Nephron progenitor cell (in vitro differentiated cells): ENCODE results near the gene TOMM40L.
A peak's percentile ranks its signal among the peaks of the same experiment; 100 is the strongest.

Source experiments
- DNase-seq: peaks from one replicate; pipeline ENCODE4 v3.0.0; 2021
- H3K27ac Mint-ChIP-seq: 2 replicates; pipeline ENCODE4 v1.8.0; 2021; ENCODE audit warnings: mild to moderate bottlenecking, moderate library complexity, mixed read lengths
- H3K27me3 Mint-ChIP-seq: 2 replicates; pipeline ENCODE4 v1.8.0; 2021; ENCODE audit warnings: mild to moderate bottlenecking, low read depth, mixed read lengths; ENCODE audit not compliant: poor library complexity
- H3K36me3 Mint-ChIP-seq: 2 replicates; pipeline ENCODE4 v1.8.0; 2021; ENCODE audit warnings: low read depth, mixed read lengths
- H3K4me1 Mint-ChIP-seq: 2 replicates; pipeline ENCODE4 v1.8.0; 2021; ENCODE audit warnings: mixed read lengths
- H3K4me3 Mint-ChIP-seq: 2 replicates; pipeline ENCODE4 v1.8.0; 2021; ENCODE audit warnings: mild to moderate bottlenecking, moderate library complexity, mixed read lengths
- H3K9me3 Mint-ChIP-seq: 2 replicates; pipeline ENCODE4 v1.8.0; 2021; ENCODE audit warnings: mild to moderate bottlenecking, moderate library complexity, mixed read lengths
- TF ChIP-seq, protein P1 (sequence below): fragments of 200-600 bp; sonication (generic); IDR thresholded peaks from 2 replicates; pipeline ENCODE4 v1.5.0; 2021; ENCODE audit warnings: antibody characterized with exemption

The TOMM40L gene

GRCh38 chr1:161198897-161199431 is 26.9 kb upstream of the TOMM40L start, which contains the start of gene ADAMTS4:
ADAMTS4 (minus strand) TSS chr1:161199054; CDS start chr1:161198627, 427 bp downstream.
- H3K4me1 Mint-ChIP-seq: peaks cover 68% of the 10 kb centered on the region
- DNase-seq: no peak
- peak within 1 kb of the TSS; percentile 86 for H3K27ac Mint-ChIP-seq
- TF ChIP-seq, protein P1, sequence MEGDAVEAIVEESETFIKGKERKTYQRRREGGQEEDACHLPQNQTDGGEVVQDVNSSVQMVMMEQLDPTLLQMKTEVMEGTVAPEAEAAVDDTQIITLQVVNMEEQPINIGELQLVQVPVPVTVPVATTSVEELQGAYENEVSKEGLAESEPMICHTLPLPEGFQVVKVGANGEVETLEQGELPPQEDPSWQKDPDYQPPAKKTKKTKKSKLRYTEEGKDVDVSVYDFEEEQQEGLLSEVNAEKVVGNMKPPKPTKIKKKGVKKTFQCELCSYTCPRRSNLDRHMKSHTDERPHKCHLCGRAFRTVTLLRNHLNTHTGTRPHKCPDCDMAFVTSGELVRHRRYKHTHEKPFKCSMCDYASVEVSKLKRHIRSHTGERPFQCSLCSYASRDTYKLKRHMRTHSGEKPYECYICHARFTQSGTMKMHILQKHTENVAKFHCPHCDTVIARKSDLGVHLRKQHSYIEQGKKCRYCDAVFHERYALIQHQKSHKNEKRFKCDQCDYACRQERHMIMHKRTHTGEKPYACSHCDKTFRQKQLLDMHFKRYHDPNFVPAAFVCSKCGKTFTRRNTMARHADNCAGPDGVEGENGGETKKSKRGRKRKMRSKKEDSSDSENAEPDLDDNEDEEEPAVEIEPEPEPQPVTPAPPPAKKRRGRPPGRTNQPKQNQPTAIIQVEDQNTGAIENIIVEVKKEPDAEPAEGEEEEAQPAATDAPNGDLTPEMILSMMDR: no peak
- peaks cover 3% of the 10 kb centered on the region for H3K27me3 Mint-ChIP-seq
- H3K9me3 Mint-ChIP-seq: no peaks in the 10 kb centered on the region
- H3K36me3 Mint-ChIP-seq: peaks cover 4% of the 10 kb centered on the region
- peak within 1 kb of the TSS; percentile 79 for H3K4me3 Mint-ChIP-seq

- H3K4me1 Mint-ChIP-seq: peaks cover 74% of the 10 kb centered on the region
- H3K4me3 Mint-ChIP-seq: peak overlapping the region; percentile 79
- TF ChIP-seq, protein P1: no peak
- H3K27ac Mint-ChIP-seq: peak overlapping the region; percentile 7
- H3K36me3 Mint-ChIP-seq: peaks cover 10% of the 10 kb centered on the region
- no peak for DNase-seq
- H3K9me3 Mint-ChIP-seq: no peaks in the 10 kb centered on the region
- H3K27me3 Mint-ChIP-seq: peaks cover 3% of the 10 kb centered on the region
Observed at GRCh38 chr1:161199506-161200139, 26.2 kb upstream of the TOMM40L start.

DNA sequence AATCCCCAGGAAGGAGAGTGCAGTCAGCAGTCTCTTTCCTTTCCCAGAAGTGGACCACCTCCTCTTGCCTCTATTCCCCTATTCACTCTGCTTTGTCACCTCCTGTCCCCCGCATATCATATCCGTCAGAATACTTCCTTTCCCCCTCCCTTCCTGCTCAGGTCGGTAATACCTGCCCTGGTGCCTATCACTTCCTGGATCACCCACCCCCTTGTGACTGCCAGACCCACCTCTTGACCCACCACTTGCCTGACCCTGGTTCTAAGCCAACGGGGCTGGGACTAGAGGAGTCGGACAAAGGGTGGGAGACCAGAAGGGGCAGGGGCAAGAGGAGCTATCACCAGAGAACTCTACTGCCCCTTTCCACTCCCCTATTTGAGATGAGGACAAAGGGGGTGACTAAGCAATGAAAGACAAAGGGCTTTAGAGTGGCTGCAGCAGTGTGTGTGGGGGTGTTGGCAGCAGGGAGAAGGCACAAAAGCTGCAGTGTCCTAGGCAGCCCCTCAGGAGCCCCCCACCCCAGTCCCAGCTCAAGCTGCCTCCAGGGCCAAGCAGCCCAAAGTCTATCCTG is 25.4 kb upstream of the TOMM40L start:
- peak overlapping the region; percentile 51 for H3K27ac Mint-ChIP-seq
- no peak overlapping the region for H3K4me3 Mint-ChIP-seq
- peaks cover 79% of the 10 kb centered on the region for H3K4me1 Mint-ChIP-seq
- no peaks in the 10 kb centered on the region for H3K9me3 Mint-ChIP-seq
- peaks cover 3% of the 10 kb centered on the region for H3K27me3 Mint-ChIP-seq
- H3K36me3 Mint-ChIP-seq: peaks cover 16% of the 10 kb centered on the region
- DNase-seq: no peak
- TF ChIP-seq, protein P1: no peak

- TF ChIP-seq, protein P1: no peak
- Mint-ChIP-seq H3K27ac (peak overlapping the region; percentile 90), H3K4me1 (peaks cover 79% of the 10 kb centered on the region), H3K4me3 (peak overlapping the region; percentile 91), H3K36me3 (peaks cover 21% of the 10 kb centered on the region), H3K27me3 (peaks cover 3% of the 10 kb centered on the region), H3K9me3 (no peaks in the 10 kb centered on the region)
- DNase-seq: no peak
Observed at GRCh38 chr1:161200992-161201835, 24.6 kb upstream of the TOMM40L start.

DNA sequence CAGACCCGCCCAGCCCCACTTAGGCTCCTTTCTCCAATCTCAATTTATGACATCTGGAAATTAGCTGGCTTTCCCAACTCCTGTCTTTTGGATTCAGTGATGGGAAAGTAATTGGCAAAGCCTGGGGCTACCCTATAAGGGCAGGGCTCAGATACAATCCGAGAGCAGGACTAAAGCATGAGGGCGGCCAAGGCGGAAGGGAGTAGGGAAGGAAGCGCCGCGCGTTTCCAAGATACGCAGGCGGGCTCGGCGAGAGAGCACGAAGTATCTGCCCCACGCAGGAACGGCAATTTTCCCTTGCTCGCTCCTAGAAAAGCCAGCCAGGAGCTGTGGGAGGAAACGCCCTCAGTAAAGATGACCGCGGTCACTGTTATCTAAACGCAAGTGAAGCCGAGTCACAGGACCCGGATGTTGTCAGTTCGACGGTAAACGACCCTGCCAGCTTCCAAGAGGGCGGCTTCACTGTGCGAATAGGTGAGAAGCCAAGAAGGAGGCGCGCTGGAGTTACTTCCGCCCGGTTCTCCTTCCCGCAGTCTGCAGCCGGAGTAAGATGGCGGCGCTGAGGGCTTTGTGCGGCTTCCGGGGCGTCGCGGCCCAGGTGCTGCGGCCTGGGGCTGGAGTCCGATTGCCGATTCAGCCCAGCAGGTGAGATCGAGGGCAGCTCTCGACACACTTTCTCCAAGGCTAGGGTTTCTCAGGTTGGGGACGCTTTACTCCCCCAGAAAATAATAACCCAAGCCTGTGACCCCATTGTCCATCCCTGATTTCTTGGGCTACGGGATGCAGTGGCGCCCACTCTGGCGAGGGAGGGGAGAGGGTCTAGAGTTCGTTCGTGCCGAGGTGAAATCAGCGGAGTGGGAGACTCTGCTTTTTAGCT is 23.8 kb upstream of the TOMM40L start, which contains the start of gene NDUFS2:
NDUFS2 (plus strand) TSS at position 532 of the 877 bp plus-strand sequence; CDS start at position 551, 19 bp downstream.
- DNase-seq: peak; percentile 92
- TF ChIP-seq, protein P1: peak; percentile 10
- no peaks in the 10 kb centered on the region for H3K9me3 Mint-ChIP-seq
- H3K27ac Mint-ChIP-seq: peak within 1 kb of the TSS; percentile 97
- H3K27me3 Mint-ChIP-seq: peaks cover 3% of the 10 kb centered on the region
- H3K4me1 Mint-ChIP-seq: peaks cover 74% of the 10 kb centered on the region
- H3K4me3 Mint-ChIP-seq: peak within 1 kb of the TSS; percentile 91
- H3K36me3 Mint-ChIP-seq: peaks cover 30% of the 10 kb centered on the region
